K562 (cell line): ENCODE data around the gene TSPAN32. TPM values are rescaled to one million over a fixed set of nuclear protein-coding genes. Genes with fewer than 3 reads are reported as not detected.

Experiments
- ATAC-seq: fragments of 200-7000 bp; cut with Tn5 transposase; 3 replicates; pipeline ENCODE4 v1.9.1; 2020; ENCODE audit warnings: moderate library complexity
- BruUV-seq: library from RNA; stranded (reverse); fragments of 400-500 nt; replicated peaks from 2 replicates; lab custom pipeline; 2021; lab: Mats Ljungman, UMichigan
- CTCF ChIA-PET: fragments of 300-600 bp; formaldehyde crosslinking; extraction: SDS; loops from one replicate; lab custom pipeline; 2021; ENCODE audit warnings: low intra/inter-chr PET ratio; lab: Yijun Ruan, JAX
- POLR2A ChIA-PET: fragments of 300-600, 350-650 bp; sonication (Branson Sonifier 250); formaldehyde crosslinking; extraction: SDS; loops from one replicate; lab custom pipeline; 2021; ENCODE audit warnings: antibody characterized with exemption, inconsistent platforms; lab: Yijun Ruan, JAX
- DNase-seq, 4 experiments: peaks; one replicate each; pipeline versions ENCODE4 v3.0.0 to v3.0.0-alpha.2; 2011 to 2018; ENCODE audit warnings: low spot score in 3 of 4, mixed read lengths in 3 of 4; ENCODE audit errors: extremely low read depth in 1 of 4
- FAIRE-seq: peaks from 2 replicates; lab custom pipeline; 2011; peaks lifted over from hg19 to GRCh38; lab: Jason Lieb, UNC
- H2AFZ ChIP-seq: 2 replicates; pipeline ENCODE4 v1.6.0; 2011; ENCODE audit warnings: low read depth, low read length, control low read depth, inconsistent platforms
- H3K27ac ChIP-seq: fragments of 200-600 bp; 3 replicates; pipeline ENCODE4 v1.8.0; 2011; ENCODE audit warnings: low read depth, mild to moderate bottlenecking, control low read depth, inconsistent platforms, low read length, moderate library complexity, mixed read lengths; ENCODE audit errors: extremely low read depth
- H3K27me3 ChIP-seq, 2 experiments: fragments of 300-600 bp in 1 of 2; 2 replicates in 1 of 2; 3 replicates in 1 of 2; pipeline versions ENCODE4 v1.6.0 to v1.8.0; 2011; ENCODE audit warnings: inconsistent platforms in 2 of 2, low read length in 2 of 2, mild to moderate bottlenecking in 1 of 2, mixed read lengths in 1 of 2, moderate library complexity in 1 of 2; ENCODE audit not compliant: control insufficient read depth in 2 of 2, insufficient read depth in 2 of 2
- H3K36me3 ChIP-seq: fragments of 300-600 bp; 3 replicates; pipeline ENCODE4 v1.8.0; 2011; ENCODE audit warnings: mild to moderate bottlenecking, low read length, inconsistent platforms; ENCODE audit not compliant: control insufficient read depth, insufficient read depth
- H3K4me1 ChIP-seq, 2 experiments: fragments of 200-600 bp in 1 of 2; replicated peaks in 1 of 2; 2 replicates in 1 of 2; 3 replicates in 1 of 2; pipeline versions ENCODE4 v1.5.1 to v1.8.0; 2011; ENCODE audit warnings: inconsistent platforms in 2 of 2, low read length in 2 of 2, mild to moderate bottlenecking in 1 of 2, mixed read lengths in 1 of 2, moderate library complexity in 1 of 2; ENCODE audit not compliant: control insufficient read depth in 2 of 2, insufficient read depth in 2 of 2
- H3K4me2 ChIP-seq: 2 replicates; pipeline ENCODE4 v1.6.1; 2011; ENCODE audit warnings: low read length, control low read depth, inconsistent platforms, mixed read lengths; ENCODE audit not compliant: insufficient read depth
- H3K4me3 ChIP-seq: fragments of 200-600 bp; sonication (generic), shearing (Covaris generic); 2 replicates; pipeline ENCODE4 v1.5.1; 2016; ENCODE audit warnings: control low read depth, inconsistent platforms
- H3K79me2 ChIP-seq: fragments of 200-600 bp; 3 replicates; pipeline ENCODE4 v1.8.0; 2011; ENCODE audit warnings: low read length, inconsistent platforms; ENCODE audit not compliant: control insufficient read depth, insufficient read depth
- H3K9ac ChIP-seq, 2 experiments: 2 replicates each; pipeline versions ENCODE4 v1.6.0 to v1.6.1; 2011; ENCODE audit warnings: low read depth in 2 of 2, low read length in 2 of 2, control low read depth in 1 of 2, inconsistent platforms in 1 of 2, mild to moderate bottlenecking in 1 of 2, mixed read lengths in 1 of 2; ENCODE audit not compliant: insufficient read depth in 1 of 2
- H3K9me1 ChIP-seq: one replicate; pipeline ENCODE4 v1.6.0; 2011; ENCODE audit warnings: inconsistent platforms, mild to moderate bottlenecking, low read length, moderate library complexity; ENCODE audit not compliant: control insufficient read depth, insufficient read depth
- H3K9me3 ChIP-seq: replicated peaks from 2 replicates; pipeline ENCODE4 v1.5.1; 2011; ENCODE audit warnings: low read depth, low read length, inconsistent platforms; ENCODE audit not compliant: control insufficient read depth, insufficient read depth
- H4K20me1 ChIP-seq: replicated peaks from 2 replicates; pipeline ENCODE4 v1.6.1; 2011; ENCODE audit warnings: low read length, inconsistent platforms, mixed read lengths; ENCODE audit not compliant: control insufficient read depth, insufficient read depth
- COPS2 ChIP-seq: fragments of 450-650 bp; conservative IDR thresholded peaks from 2 replicates; pipeline ENCODE4 v1.6.1; 2016; ENCODE audit warnings: mild to moderate bottlenecking, moderate library complexity
- DPF2 ChIP-seq: fragments of 450-650 bp; IDR thresholded peaks from 2 replicates; pipeline ENCODE4 v1.6.1; 2016
- MAFF ChIP-seq: IDR thresholded peaks from 2 replicates; pipeline ENCODE4 v1.6.1; 2012; ENCODE audit warnings: low read length, improper control_type of control experiment
- SRSF7 ChIP-seq: fragments of 200-400 bp; formaldehyde crosslinking; optimal IDR thresholded peaks from 2 replicates; pipeline ENCODE3; 2017; ENCODE audit warnings: mild to moderate bottlenecking, low read depth, low read length
- TARDBP ChIP-seq: fragments of 450-650 bp; IDR thresholded peaks from 2 replicates; pipeline ENCODE4 v1.6.1; 2016
- ZNF766 ChIP-seq: fragments of 200-800 bp; sonication (Bioruptor generic); conservative IDR thresholded peaks from 2 replicates; pipeline ENCODE4 v1.6.1; 2016; ENCODE audit warnings: missing genetic modification characterization, missing compliant biosample characterization
- ZNF79 ChIP-seq: fragments of 250-450 bp; sonication (Bioruptor Pico); IDR thresholded peaks from 2 replicates; pipeline ENCODE4 v1.4.0; 2020; ENCODE audit warnings: low read depth, mild to moderate bottlenecking, moderate library complexity
- WGBS: fragments of 100-300 bp; shearing (Covaris generic); methylation state at CpG from one replicate; pipeline ENCODE4 v1.1.6; 2016; ENCODE audit warnings: low coverage, mixed read lengths; ENCODE audit not compliant: insufficient coverage; ENCODE audit errors: missing lambda C conversion rate; 5-methylcytosine and 5-hydroxymethylcytosine counted together
- in situ Hi-C: fragments of 300-500 bp; cut with MboI; formaldehyde crosslinking; loops from 4 replicates; pipeline ENCODE4 v1.15.0; 2018; ENCODE audit warnings: inconsistent platforms, mixed read lengths
- intact Hi-C: fragments of 100-400 bp; cut with micrococcal nuclease; formaldehyde crosslinking; loops from 2 replicates; pipeline ENCODE4 v1.14.2; 2022
- polyA plus RNA-seq, 8 experiments: library from polyadenylated mRNA; depleted of rRNA in 4 of 8; stranded (reverse) in 5 of 8; unstranded in 3 of 8; fragments of >200 nt; fragmentation: Nextera tagmentation in 2 of 8; fragmentation: Illumina TruSeq in 1 of 8; extraction: Ambion mirVana in 2 of 8; extraction: Trizol in 1 of 8; gene quantifications; 2 replicates each; pipeline versions ENCODE4 v1.2.1 to v1.2.3, GENCODE V29; 2011 to 2014; ENCODE audit warnings: inconsistent platforms in 1 of 8, missing spikeins in 1 of 8
- total RNA-seq, 7 experiments: library from RNA; depleted of rRNA in 6 of 7; stranded (reverse); fragments of >200 nt in 6 of 7; fragmentation: Illumina TruSeq in 2 of 7; extraction: Trizol in 2 of 7; gene quantifications; 2 replicates each; pipeline versions ENCODE4 v1.2.1 to v1.2.3, GENCODE V29; 2011 to 2021; ENCODE audit warnings: low replicate concordance in 1 of 7

Gene TSPAN32
- total and polyA plus RNA-seq, 9 of the 15 experiments (the other 6 are each of a cell fraction or from before 2014, with no cell fraction given): 0.21 to 7.3 (median 2.6) TPM

GRCh38 chr11:2271327-2272227, 30.2 kb upstream of the TSPAN32 start:
- H3K9me3 ChIP-seq: no peaks in the 10 kb centered on the region; the same call in 1 of the 2 replicates
- ATAC-seq: no peak
- no peak overlapping the region for H3K9ac ChIP-seq
- no peak overlapping the region for H2AFZ ChIP-seq
- no peaks in the 10 kb centered on the region for H3K79me2 ChIP-seq
- H3K27me3 ChIP-seq: peaks cover 0 to 72% of the 10 kb centered on the region in 2 experiments; a peak in 2 of 5 replicates
- H3K27ac ChIP-seq: no peak overlapping the region
- no peaks in the 10 kb centered on the region for H3K9me1 ChIP-seq
- POLR2A ChIA-PET: no interaction called here
- no peak for TF ChIP-seq DPF2
- TF ChIP-seq ZNF766 (CRISPR knock-in tag): no peak
- no peak for TF ChIP-seq TARDBP
- TF ChIP-seq ZNF79 (CRISPR knock-in tag): no peak
- no peak for TF ChIP-seq SRSF7
- TF ChIP-seq MAFF: no peak
- TF ChIP-seq COPS2: no peak
- no peak overlapping the region for H3K4me3 ChIP-seq
- no peak for FAIRE-seq
- no peak overlapping the region for H3K4me2 ChIP-seq
- CTCF ChIA-PET: no interaction called here
- H3K4me1 ChIP-seq: peaks cover 5 to 60% of the 10 kb centered on the region in 2 experiments; a peak in 3 of 5 replicates
- BruUV-seq: no TSS peak
- intact Hi-C loops: no loop called here
- in situ Hi-C loops: no loop called here
- H3K36me3 ChIP-seq: no peaks in the 10 kb centered on the region
- WGBS: 53% methylated on average over 28 of the region's 45 CpGs
- no peak for DNase-seq
- H4K20me1 ChIP-seq: no peaks in the 10 kb centered on the region; the same call in 1 of the 2 replicates
